ENCODE data around the gene ZNF579. TPM values are rescaled to one million over a fixed set of nuclear protein-coding genes. Genes with fewer than 3 reads are reported as not detected.

Gene ZNF579
- total RNA-seq, 1 donor: 6.9 TPM

- no peaks in the 10 kb centered on the region for H3K4me1 ChIP-seq (ENCODE audit: insufficient read depth, low read length)
- H3K27me3 ChIP-seq (ENCODE audit: insufficient read depth, low read length): no peaks in the 10 kb centered on the region
- H3K9me3 ChIP-seq (ENCODE audit: low read depth, low read length): peaks cover 1% of the 10 kb centered on the region
- H3K79me2 ChIP-seq (ENCODE audit: insufficient read depth, low read length): peaks cover 26% of the 10 kb centered on the region
- H3K36me3 ChIP-seq (ENCODE audit: insufficient read depth, low read length): peaks cover 14% of the 10 kb centered on the region
- H3K4me3 ChIP-seq (ENCODE audit: insufficient read depth, low read length): no peak overlapping the region
- no peak overlapping the region for H3K27ac ChIP-seq (ENCODE audit: low read depth, low read length)
- H3K4me2 ChIP-seq (ENCODE audit: insufficient read depth, low read length): no peak overlapping the region
- no peak overlapping the region for H2AFZ ChIP-seq (ENCODE audit: low read length)
- no peak for TF ChIP-seq CTCF (IDR thresholded peaks at IDR 0.05; ENCODE audit: extremely low read depth, low read depth, low read length)
- H4K20me1 ChIP-seq (ENCODE audit: insufficient read depth, low read length): peaks cover 12% of the 10 kb centered on the region
- peak; percentile 82 for DNase-seq (ENCODE audit: insufficient read length, low spot score, missing footprints)
These were observed 34.3 kb upstream of the ZNF579 start for GRCh38 chr19:55614711-55615542.

- peaks cover 20% of the 10 kb centered on the region for H4K20me1 ChIP-seq (ENCODE audit: insufficient read depth, low read length)
- H3K27me3 ChIP-seq (ENCODE audit: insufficient read depth, low read length): no peaks in the 10 kb centered on the region
- no peak overlapping the region for H2AFZ ChIP-seq (ENCODE audit: low read length)
- no peaks in the 10 kb centered on the region for H3K4me1 ChIP-seq (ENCODE audit: insufficient read depth, low read length)
- TF ChIP-seq CTCF (IDR thresholded peaks at IDR 0.05; ENCODE audit: extremely low read depth, low read depth, low read length): no peak
- H3K27ac ChIP-seq (ENCODE audit: low read depth, low read length): no peak overlapping the region
- peaks cover 19% of the 10 kb centered on the region for H3K36me3 ChIP-seq (ENCODE audit: insufficient read depth, low read length)
- peaks cover 34% of the 10 kb centered on the region for H3K79me2 ChIP-seq (ENCODE audit: insufficient read depth, low read length)
- DNase-seq (ENCODE audit: insufficient read length, low spot score, missing footprints): peak; percentile 52
- peaks cover 6% of the 10 kb centered on the region for H3K9me3 ChIP-seq (ENCODE audit: low read depth, low read length)
- no peak overlapping the region for H3K4me2 ChIP-seq (ENCODE audit: insufficient read depth, low read length)
- no peak overlapping the region for H3K4me3 ChIP-seq (ENCODE audit: insufficient read depth, low read length)
These were observed 33.5 kb upstream of the ZNF579 start for GRCh38 chr19:55613930-55614710.

GRCh38 chr19:55613396-55613795 is 32.7 kb upstream of the ZNF579 start:
- no peak overlapping the region for H3K4me2 ChIP-seq (ENCODE audit: insufficient read depth, low read length)
- H3K27ac ChIP-seq (ENCODE audit: low read depth, low read length): no peak overlapping the region
- peaks cover 6% of the 10 kb centered on the region for H3K9me3 ChIP-seq (ENCODE audit: low read depth, low read length)
- H3K79me2 ChIP-seq (ENCODE audit: insufficient read depth, low read length): peaks cover 41% of the 10 kb centered on the region
- H3K4me1 ChIP-seq (ENCODE audit: insufficient read depth, low read length): no peaks in the 10 kb centered on the region
- TF ChIP-seq CTCF (IDR thresholded peaks at IDR 0.05; ENCODE audit: extremely low read depth, low read depth, low read length): no peak
- H3K27me3 ChIP-seq (ENCODE audit: insufficient read depth, low read length): no peaks in the 10 kb centered on the region
- H4K20me1 ChIP-seq (ENCODE audit: insufficient read depth, low read length): peaks cover 21% of the 10 kb centered on the region
- no peak overlapping the region for H3K4me3 ChIP-seq (ENCODE audit: insufficient read depth, low read length)
- H3K36me3 ChIP-seq (ENCODE audit: insufficient read depth, low read length): peaks cover 23% of the 10 kb centered on the region
- peak; percentile 76 for DNase-seq (ENCODE audit: insufficient read length, low spot score, missing footprints)
- no peak overlapping the region for H2AFZ ChIP-seq (ENCODE audit: low read length)

Data from osteoblast (primary cell).